Endodermal cell (in vitro differentiated cells): ENCODE results near the gene WNK2. TPM values are rescaled to one million over a fixed set of nuclear protein-coding genes. Genes with fewer than 3 reads are reported as not detected.

Experiments
- DNase-seq: peaks from one replicate; pipeline ENCODE4 v3.0.0-alpha.2; 2017
- H3K27ac ChIP-seq: 2 replicates; pipeline ENCODE4 v1.5.1; 2013; ENCODE audit warnings: mild to moderate bottlenecking, low read depth, low read length, moderate library complexity
- H3K27me3 ChIP-seq: 2 replicates; pipeline ENCODE4 v1.6.1; 2013; ENCODE audit warnings: mild to moderate bottlenecking, low read length, moderate library complexity; ENCODE audit not compliant: insufficient read depth, control insufficient read depth, poor library complexity, severe bottlenecking
- H3K36me3 ChIP-seq: 2 replicates; pipeline ENCODE4 v1.7.0; 2013; ENCODE audit warnings: mild to moderate bottlenecking, low read length, moderate library complexity; ENCODE audit not compliant: control insufficient read depth, insufficient read depth
- H3K4me1 ChIP-seq: one replicate; pipeline ENCODE4 v1.7.0; 2013; ENCODE audit warnings: low read length; ENCODE audit not compliant: control insufficient read depth, insufficient read depth
- H3K4me3 ChIP-seq: 2 replicates; pipeline ENCODE4 v1.5.1; 2013; ENCODE audit warnings: mild to moderate bottlenecking, low read length, moderate library complexity
- H3K9ac ChIP-seq: 2 replicates; pipeline ENCODE4 v1.6.1; 2013; ENCODE audit warnings: mild to moderate bottlenecking, low read length, moderate library complexity; ENCODE audit not compliant: poor library complexity, severe bottlenecking; ENCODE audit errors: extremely low read depth
- H3K9me3 ChIP-seq: 2 replicates; pipeline ENCODE4 v1.6.1; 2013; ENCODE audit warnings: mild to moderate bottlenecking, low read length, moderate library complexity; ENCODE audit not compliant: control insufficient read depth
- H3K27ac Mint-ChIP-seq: 2 replicates; pipeline ENCODE4 v1.8.0; 2020; ENCODE audit warnings: mixed read lengths
- H3K27me3 Mint-ChIP-seq: 2 replicates; pipeline ENCODE4 v1.8.0; 2021; ENCODE audit warnings: mild to moderate bottlenecking, mixed read lengths; ENCODE audit not compliant: insufficient read depth
- H3K36me3 Mint-ChIP-seq: 2 replicates; pipeline ENCODE4 v1.8.0; 2020; ENCODE audit warnings: low read depth, mixed read lengths
- H3K4me1 Mint-ChIP-seq: 2 replicates; pipeline ENCODE4 v1.8.0; 2020; ENCODE audit warnings: mixed read lengths
- H3K4me3 Mint-ChIP-seq: 2 replicates; pipeline ENCODE4 v1.8.0; 2020; ENCODE audit warnings: mild to moderate bottlenecking, moderate library complexity, mixed read lengths
- H3K9me3 Mint-ChIP-seq: 2 replicates; pipeline ENCODE4 v1.8.0; 2020; ENCODE audit warnings: mild to moderate bottlenecking, mixed read lengths
- WGBS, 2 experiments: methylation state at CpG; one replicate each; pipeline versions ENCODE4 v1.1.5 to v1.1.7; 2013; ENCODE audit warnings: missing lambda C conversion rate in 2 of 2, mixed read lengths in 1 of 2; ENCODE audit not compliant: insufficient coverage in 1 of 2, insufficient read length in 1 of 2; 5-methylcytosine and 5-hydroxymethylcytosine counted together
- total RNA-seq, 2 donors: library from RNA; stranded (reverse); fragmentation: NEBNext Ultra II Directional in 1 of 2; extraction: Animal tissue kit (Norgen Biotek cat#: 25700) in 1 of 2; gene quantifications; 2 replicates in 1 of 2; 3 replicates in 1 of 2; pipeline ENCODE4 v1.2.1, GENCODE V29; 2021
- TF ChIP-seq, protein P1 (sequence below): fragments of 200-600 bp; sonication (generic); conservative IDR thresholded peaks from 2 replicates; pipeline ENCODE4 v1.5.0; 2021; ENCODE audit warnings: antibody characterized with exemption, mild to moderate bottlenecking

WNK2 gene
- total RNA-seq, 2 donors from 2014 or later, result 46.1 to 48.8 TPM

GRCh38 chr9:93292664-93293328 is 108.9 kb downstream of the WNK2 start:
- Histone ChIP-seq H3K4me3 (no peak overlapping the region), H3K27me3 (no peaks in the 10 kb centered on the region), H3K9ac (no peak overlapping the region), H3K9me3 (no peaks in the 10 kb centered on the region), H3K27ac (no peak overlapping the region), H3K36me3 (no peaks in the 10 kb centered on the region), H3K4me1 (no peaks in the 10 kb centered on the region)
- H3K4me3 Mint-ChIP-seq, result no peak overlapping the region
- no peak for DNase-seq
- TF ChIP-seq, protein P1, sequence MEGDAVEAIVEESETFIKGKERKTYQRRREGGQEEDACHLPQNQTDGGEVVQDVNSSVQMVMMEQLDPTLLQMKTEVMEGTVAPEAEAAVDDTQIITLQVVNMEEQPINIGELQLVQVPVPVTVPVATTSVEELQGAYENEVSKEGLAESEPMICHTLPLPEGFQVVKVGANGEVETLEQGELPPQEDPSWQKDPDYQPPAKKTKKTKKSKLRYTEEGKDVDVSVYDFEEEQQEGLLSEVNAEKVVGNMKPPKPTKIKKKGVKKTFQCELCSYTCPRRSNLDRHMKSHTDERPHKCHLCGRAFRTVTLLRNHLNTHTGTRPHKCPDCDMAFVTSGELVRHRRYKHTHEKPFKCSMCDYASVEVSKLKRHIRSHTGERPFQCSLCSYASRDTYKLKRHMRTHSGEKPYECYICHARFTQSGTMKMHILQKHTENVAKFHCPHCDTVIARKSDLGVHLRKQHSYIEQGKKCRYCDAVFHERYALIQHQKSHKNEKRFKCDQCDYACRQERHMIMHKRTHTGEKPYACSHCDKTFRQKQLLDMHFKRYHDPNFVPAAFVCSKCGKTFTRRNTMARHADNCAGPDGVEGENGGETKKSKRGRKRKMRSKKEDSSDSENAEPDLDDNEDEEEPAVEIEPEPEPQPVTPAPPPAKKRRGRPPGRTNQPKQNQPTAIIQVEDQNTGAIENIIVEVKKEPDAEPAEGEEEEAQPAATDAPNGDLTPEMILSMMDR, result no peak
- peaks cover 5% of the 10 kb centered on the region for H3K4me1 Mint-ChIP-seq
- no peaks in the 10 kb centered on the region for H3K36me3 Mint-ChIP-seq
- no peaks in the 10 kb centered on the region for H3K9me3 Mint-ChIP-seq
- no peaks in the 10 kb centered on the region for H3K27me3 Mint-ChIP-seq
- H3K27ac Mint-ChIP-seq, result no peak overlapping the region
- WGBS, 2 experiments, result 90 to 94% methylated on average over 21 to 43 of the region's 43 CpGs

- peaks cover 1% of the 10 kb centered on the region for H3K4me1 Mint-ChIP-seq
- no peak overlapping the region for H3K27ac Mint-ChIP-seq
- no peaks in the 10 kb centered on the region for H3K9me3 ChIP-seq
- no peaks in the 10 kb centered on the region for H3K27me3 Mint-ChIP-seq
- no peak overlapping the region for H3K4me3 Mint-ChIP-seq
- H3K36me3 Mint-ChIP-seq, result no peaks in the 10 kb centered on the region
- no peak overlapping the region for H3K27ac ChIP-seq
- H3K4me1 ChIP-seq, result no peaks in the 10 kb centered on the region
- TF ChIP-seq, protein P1, result no peak
- H3K9me3 Mint-ChIP-seq, result no peaks in the 10 kb centered on the region
- H3K4me3 ChIP-seq, result no peak overlapping the region
- DNase-seq, result no peak
- H3K27me3 ChIP-seq, result no peaks in the 10 kb centered on the region
- H3K36me3 ChIP-seq, result no peaks in the 10 kb centered on the region
- H3K9ac ChIP-seq, result no peak overlapping the region
- 89 to 92% methylated on average over 8 to 9 of the region's 9 CpGs for WGBS, 2 experiments
These were observed 110.1 kb downstream of the WNK2 start for GRCh38 chr9:93294011-93294410.

- 88% methylated on average over 12 of the region's 12 CpGs for WGBS, 2 experiments
These were observed 111.1 kb downstream of the WNK2 start for GRCh38 chr9:93295031-93295430.

More at GRCh38 chr9:93295031-93295430, 111.1 kb downstream of the WNK2 start:
- Histone ChIP-seq H3K36me3 (no peaks in the 10 kb centered on the region), H3K27ac (no peak overlapping the region), H3K4me1 (no peaks in the 10 kb centered on the region), H3K9me3 (no peaks in the 10 kb centered on the region), H3K9ac (no peak overlapping the region), H3K4me3 (no peak overlapping the region), H3K27me3 (no peaks in the 10 kb centered on the region)
- Mint-ChIP-seq H3K4me3 (no peak overlapping the region), H3K27me3 (no peaks in the 10 kb centered on the region), H3K36me3 (no peaks in the 10 kb centered on the region), H3K27ac (no peak overlapping the region), H3K4me1 (peaks cover 1% of the 10 kb centered on the region), H3K9me3 (no peaks in the 10 kb centered on the region)
- TF ChIP-seq, protein P1, result no peak
- DNase-seq, result peak; percentile 42
